Loucy (cell line): ENCODE measurements around the gene ESR2.

Experiments used
- H2AFZ ChIP-seq: fragments of 200-600 bp; sonication (generic); 2 replicates; pipeline ENCODE4 v1.6.0; 2016; ENCODE audit warnings: antibody characterized with exemption, mild to moderate bottlenecking, low read length, moderate library complexity
- H3F3A ChIP-seq: fragments of 200-600 bp; 2 replicates; pipeline ENCODE4 v1.6.0; 2016; ENCODE audit warnings: antibody characterized with exemption, low read depth, mild to moderate bottlenecking
- H3K27me3 ChIP-seq: fragments of 200-600 bp; sonication (generic); 2 replicates; pipeline ENCODE4 v1.6.1; 2014; ENCODE audit warnings: low read length, mild to moderate bottlenecking; ENCODE audit not compliant: insufficient read depth, poor library complexity, severe bottlenecking
- H3K36me3 ChIP-seq: fragments of 200-600 bp; sonication (generic); 2 replicates; pipeline ENCODE4 v1.6.1; 2016; ENCODE audit warnings: low read length; ENCODE audit not compliant: insufficient read depth
- H3K4me1 ChIP-seq: fragments of 200-600 bp; sonication (generic); 2 replicates; pipeline ENCODE4 v1.5.1; 2014; ENCODE audit warnings: low read length, mild to moderate bottlenecking; ENCODE audit not compliant: insufficient read depth, poor library complexity, severe bottlenecking
- H3K4me2 ChIP-seq: fragments of 200-600 bp; sonication (generic); 2 replicates; pipeline ENCODE4 v1.6.0; 2014; ENCODE audit warnings: antibody characterized with exemption, low read length, low read depth, mild to moderate bottlenecking; ENCODE audit not compliant: poor library complexity, severe bottlenecking
- H3K4me3 ChIP-seq: fragments of 200-600 bp; sonication (generic); 2 replicates; pipeline ENCODE4 v1.5.1; 2014; ENCODE audit warnings: low read length, mild to moderate bottlenecking, mixed read lengths; ENCODE audit not compliant: poor library complexity, severe bottlenecking
- H3K79me2 ChIP-seq: fragments of 200-600 bp; sonication (generic); 2 replicates; pipeline ENCODE4 v1.6.1; 2014; ENCODE audit warnings: low read length; ENCODE audit not compliant: insufficient read depth
- H3K9ac ChIP-seq: fragments of 200-600 bp; sonication (generic); 2 replicates; pipeline ENCODE4 v1.6.0; 2014; ENCODE audit warnings: mild to moderate bottlenecking, low read depth, low read length, moderate library complexity; ENCODE audit not compliant: poor library complexity, severe bottlenecking
- H3K9me2 ChIP-seq: fragments of 200-600 bp; sonication (generic); replicated peaks from 2 replicates; pipeline ENCODE4 v1.6.1; 2016; ENCODE audit warnings: low read depth, low read length, mixed read lengths
- H3K9me3 ChIP-seq: fragments of 200-600 bp; sonication (generic); 2 replicates; pipeline ENCODE4 v1.6.1; 2014; ENCODE audit warnings: mild to moderate bottlenecking, antibody characterized with exemption, low read length, low read depth; ENCODE audit not compliant: insufficient read depth
- H4K20me1 ChIP-seq: fragments of 200-600 bp; sonication (generic); 2 replicates; pipeline ENCODE4 v1.6.0; 2014; ENCODE audit warnings: antibody characterized with exemption, low read length, mild to moderate bottlenecking; ENCODE audit not compliant: insufficient read depth, poor library complexity, severe bottlenecking
- CTCF ChIP-seq: fragments of 200-600 bp; sonication (generic); conservative IDR thresholded peaks from 2 replicates; pipeline ENCODE4 v1.5.1; 2014; ENCODE audit warnings: mild to moderate bottlenecking, antibody characterized with exemption, low read length
- EZH2phosphoT487 ChIP-seq: fragments of 200-600 bp; IDR thresholded peaks from 2 replicates; pipeline ENCODE4 v1.6.1; 2018; ENCODE audit warnings: antibody characterized with exemption, mild to moderate bottlenecking, moderate library complexity, borderline replicate concordance

Gene ESR2

GRCh38 chr14:64249363-64249762 is 44.8 kb downstream of the ESR2 start:
- Histone ChIP-seq H3K27me3 (no peaks in the 10 kb centered on the region), H3K9me3 (no peaks in the 10 kb centered on the region), H3K9me2 (no peaks in the 10 kb centered on the region), H3K4me2 (no peak overlapping the region), H3K9ac (no peak overlapping the region), H3F3A (no peaks in the 10 kb centered on the region), H2AFZ (no peak overlapping the region), H3K4me1 (no peaks in the 10 kb centered on the region), H3K4me3 (no peak overlapping the region), H3K79me2 (no peaks in the 10 kb centered on the region), H3K36me3 (no peaks in the 10 kb centered on the region), H4K20me1 (no peaks in the 10 kb centered on the region)
- TF ChIP-seq EZH2phosphoT487 (no peak), CTCF (no peak)

GRCh38 chr14:64248689-64249088 is 45.5 kb downstream of the ESR2 start:
- Histone ChIP-seq H3K9me2 (no peaks in the 10 kb centered on the region), H3K36me3 (no peaks in the 10 kb centered on the region), H3K9ac (no peak overlapping the region), H3K27me3 (no peaks in the 10 kb centered on the region), H3K4me3 (no peak overlapping the region), H3K79me2 (no peaks in the 10 kb centered on the region), H3F3A (no peaks in the 10 kb centered on the region), H3K4me2 (no peak overlapping the region), H2AFZ (no peak overlapping the region), H4K20me1 (no peaks in the 10 kb centered on the region), H3K4me1 (no peaks in the 10 kb centered on the region), H3K9me3 (no peaks in the 10 kb centered on the region)
- TF ChIP-seq EZH2phosphoT487 (no peak), CTCF (no peak)

GRCh38 chr14:64247195-64247594 is 47.0 kb downstream of the ESR2 start:
- H3K9me3 ChIP-seq: no peaks in the 10 kb centered on the region
- H4K20me1 ChIP-seq: no peaks in the 10 kb centered on the region
- no peaks in the 10 kb centered on the region for H3K9me2 ChIP-seq
- no peak overlapping the region for H2AFZ ChIP-seq
- no peaks in the 10 kb centered on the region for H3K79me2 ChIP-seq
- H3K4me1 ChIP-seq: no peaks in the 10 kb centered on the region
- no peak overlapping the region for H3K4me2 ChIP-seq
- TF ChIP-seq EZH2phosphoT487: no peak
- TF ChIP-seq CTCF: no peak
- H3K9ac ChIP-seq: no peak overlapping the region
- no peaks in the 10 kb centered on the region for H3K36me3 ChIP-seq
- H3K27me3 ChIP-seq: no peaks in the 10 kb centered on the region
- no peak overlapping the region for H3K4me3 ChIP-seq
- H3F3A ChIP-seq: no peaks in the 10 kb centered on the region
